HCT116 (cell line): ENCODE measurements around the gene PNN. TPM values are rescaled to one million over a fixed set of nuclear protein-coding genes. Genes with fewer than 3 reads are reported as not detected.

Source experiments
- ATAC-seq: fragments of 200-7000 bp; cut with Tn5 transposase; 2 replicates; pipeline ENCODE4 v1.9.1; 2020; ENCODE audit warnings: mild to moderate bottlenecking, moderate library complexity
- BruUV-seq: library from RNA; stranded (reverse); fragments of 400-500 nt; replicated peaks from 2 replicates; lab custom pipeline; 2021; lab: Mats Ljungman, UMichigan
- CTCF ChIA-PET: fragments of 300-600 bp; sonication (Branson Sonifier 250); formaldehyde crosslinking; loops from one replicate; lab custom pipeline; 2021; ENCODE audit warnings: antibody characterized with exemption; lab: Charles Lee
- POLR2A ChIA-PET: fragments of 300-600, 350-600 bp; sonication (Branson Sonifier 250); formaldehyde crosslinking; loops from one replicate; lab custom pipeline; 2021; ENCODE audit warnings: antibody characterized with exemption; lab: Charles Lee
- RAD21 ChIA-PET, 2 experiments: fragments of 300-600 bp; sonication (Branson Sonifier 250); formaldehyde crosslinking; loops; one replicate each; lab custom pipeline; 2023; ENCODE audit warnings: low total read pairs in 2 of 2; ENCODE audit not compliant: uncharacterized antibody in 2 of 2, unreplicated experiment in 2 of 2, low non-redundant PET in 1 of 2; lab: Charles Lee
- DNase-seq: peaks from one replicate; pipeline ENCODE4 v3.0.0-alpha.2; 2010; ENCODE audit warnings: low read depth, low spot score
- H2AFZ ChIP-seq: fragments of 200-600 bp; shearing (Covaris generic), sonication (generic); 2 replicates; pipeline ENCODE4 v1.6.1; 2017; ENCODE audit warnings: low read depth, mixed run types, mixed read lengths, antibody characterized with exemption, low read length; ENCODE audit not compliant: poor library complexity, severe bottlenecking
- H3K27ac ChIP-seq: 2 replicates; pipeline ENCODE4 v1.5.1; 2012; ENCODE audit warnings: low read depth, low read length
- H3K27me3 ChIP-seq: fragments of 200-600 bp; sonication (generic); 2 replicates; pipeline ENCODE4 v1.6.1; 2016; ENCODE audit warnings: mixed run types, low read length, mixed read lengths; ENCODE audit not compliant: insufficient read depth
- H3K36me3 ChIP-seq, 2 experiments: fragments of 200-500 bp in 1 of 2; fragments of 200-600 bp in 1 of 2; sonication (Bioruptor generic) in 1 of 2; sonication (generic) in 1 of 2; 2 replicates each; pipeline versions ENCODE4 v1.5.1 to v1.6.1; 2014 to 2016; ENCODE audit warnings: low read length in 2 of 2, inconsistent platforms in 1 of 2, mixed read lengths in 1 of 2, mixed run types in 1 of 2; ENCODE audit not compliant: insufficient read depth in 2 of 2, control insufficient read depth in 1 of 2
- H3K4me1 ChIP-seq, 2 experiments: fragments of 200-600 bp in 1 of 2; sonication (generic) in 1 of 2; 2 replicates each; pipeline versions ENCODE4 v1.5.1 to v1.6.1; 2012 to 2017; ENCODE audit warnings: low read length in 2 of 2, inconsistent platforms in 1 of 2, mild to moderate bottlenecking in 1 of 2, mixed read lengths in 1 of 2, mixed run types in 1 of 2, moderate library complexity in 1 of 2; ENCODE audit not compliant: insufficient read depth in 2 of 2, control insufficient read depth in 1 of 2
- H3K4me2 ChIP-seq: fragments of 200-600 bp; sonication (generic); 2 replicates; pipeline ENCODE4 v1.6.1; 2017; ENCODE audit warnings: mixed run types, low read length, mixed read lengths
- H3K4me3 ChIP-seq, 2 experiments: fragments of 200-600 bp in 1 of 2; sonication (generic) in 1 of 2; replicated peaks in 1 of 2; 2 replicates each; pipeline ENCODE4 v1.5.1; 2011 to 2016; ENCODE audit warnings: low read length in 2 of 2, control low read depth in 1 of 2, low read depth in 1 of 2, mild to moderate bottlenecking in 1 of 2, mixed read lengths in 1 of 2, mixed run types in 1 of 2
- H3K79me2 ChIP-seq: fragments of 200-600 bp; sonication (generic); 2 replicates; pipeline ENCODE4 v1.6.1; 2017; ENCODE audit warnings: mild to moderate bottlenecking, mixed run types, low read length, moderate library complexity, mixed read lengths; ENCODE audit not compliant: insufficient read depth
- H3K9ac ChIP-seq: fragments of 200-600 bp; sonication (generic); 2 replicates; pipeline ENCODE4 v1.6.1; 2016; ENCODE audit warnings: low read length, mixed read lengths
- H3K9me2 ChIP-seq: fragments of 200-600 bp; sonication (generic), shearing (Covaris generic); 2 replicates; pipeline ENCODE4 v1.6.1; 2017; ENCODE audit warnings: mixed run types, mild to moderate bottlenecking, moderate library complexity; ENCODE audit not compliant: insufficient read depth
- H3K9me3 ChIP-seq, 2 experiments: fragments of 200-500 bp in 1 of 2; fragments of 200-600 bp in 1 of 2; sonication (Bioruptor generic) in 1 of 2; sonication (generic) in 1 of 2; 2 replicates each; pipeline ENCODE4 v1.6.1; 2014 to 2017; ENCODE audit warnings: low read length in 2 of 2, mixed read lengths in 2 of 2, inconsistent platforms in 1 of 2, low read depth in 1 of 2, mild to moderate bottlenecking in 1 of 2, mixed run types in 1 of 2, moderate library complexity in 1 of 2; ENCODE audit not compliant: control insufficient read depth in 1 of 2, insufficient read depth in 1 of 2
- H4K20me1 ChIP-seq: fragments of 200-600 bp; sonication (generic), shearing (Covaris generic); 2 replicates; pipeline ENCODE4 v1.6.1; 2017; ENCODE audit warnings: mixed run types, mild to moderate bottlenecking, moderate library complexity; ENCODE audit not compliant: insufficient read depth
- CEBPB ChIP-seq: IDR thresholded peaks from 2 replicates; pipeline ENCODE4 v1.6.1; 2012; ENCODE audit warnings: low read depth
- CTCF ChIP-seq, 3 experiments: fragments of 200-600 bp in 1 of 3; sonication (generic) in 1 of 3; IDR thresholded peaks in 2 of 3; conservative IDR thresholded peaks in 1 of 3; 2 replicates each; pipeline ENCODE4 v1.5.1; 2012 to 2017; ENCODE audit warnings: low read depth in 2 of 3, low read length in 2 of 3, antibody characterized with exemption in 1 of 3, borderline replicate concordance in 1 of 3, control low read depth in 1 of 3, mild to moderate bottlenecking in 1 of 3, mixed read lengths in 1 of 3, mixed run types in 1 of 3, moderate library complexity in 1 of 3; ENCODE audit not compliant: insufficient read depth in 1 of 3
- ELF1 ChIP-seq: IDR thresholded peaks from 2 replicates; pipeline ENCODE4 v1.6.1; 2012; ENCODE audit warnings: low read depth, borderline replicate concordance
- EZH2phosphoT487 ChIP-seq: fragments of 200-600 bp; IDR thresholded peaks from 2 replicates; pipeline ENCODE4 v1.6.1; 2018; ENCODE audit warnings: antibody characterized with exemption, borderline replicate concordance
- FOSL1 ChIP-seq: IDR thresholded peaks from 2 replicates; pipeline ENCODE4 v1.6.1; 2012; ENCODE audit warnings: low read depth
- JUND ChIP-seq: IDR thresholded peaks from 2 replicates; pipeline ENCODE4 v1.6.1; 2012
- REST ChIP-seq: IDR thresholded peaks from 2 replicates; pipeline ENCODE4 v1.6.1; 2012; ENCODE audit warnings: low read depth
- SP1 ChIP-seq: IDR thresholded peaks from 2 replicates; pipeline ENCODE4 v1.6.1; 2012; ENCODE audit warnings: low read depth
- TCF7L2 ChIP-seq: IDR thresholded peaks from 2 replicates; pipeline ENCODE4 v1.7.0; 2011; ENCODE audit warnings: borderline replicate concordance, inconsistent platforms; ENCODE audit not compliant: insufficient read depth, insufficient read length; ENCODE audit errors: extremely low read depth
- ZFX ChIP-seq: fragments of 450-650 bp; IDR thresholded peaks from 2 replicates; pipeline ENCODE4 v1.6.1; 2017
- intact Hi-C: fragments of 100-400 bp; cut with micrococcal nuclease; formaldehyde crosslinking; loops from 2 replicates; pipeline ENCODE4 v1.10.0; 2022
- total RNA-seq: library from RNA; stranded (reverse); gene quantifications from one replicate; pipeline ENCODE4 v1.2.1, GENCODE V29; 2021; ENCODE audit not compliant: unreplicated experiment
- TF ChIP-seq, protein P1 (sequence below): IDR thresholded peaks from 2 replicates; pipeline ENCODE4 v1.6.1; 2012
- TF ChIP-seq, protein P2 (sequence below): IDR thresholded peaks from 2 replicates; pipeline ENCODE4 v1.6.1; 2011; ENCODE audit warnings: mild to moderate bottlenecking, low read length, moderate library complexity; ENCODE audit not compliant: insufficient replicate concordance; ENCODE audit errors: extremely low read depth

PNN gene
- total RNA-seq, 1 experiment from 2014 or later: 97.9 TPM

DNA sequence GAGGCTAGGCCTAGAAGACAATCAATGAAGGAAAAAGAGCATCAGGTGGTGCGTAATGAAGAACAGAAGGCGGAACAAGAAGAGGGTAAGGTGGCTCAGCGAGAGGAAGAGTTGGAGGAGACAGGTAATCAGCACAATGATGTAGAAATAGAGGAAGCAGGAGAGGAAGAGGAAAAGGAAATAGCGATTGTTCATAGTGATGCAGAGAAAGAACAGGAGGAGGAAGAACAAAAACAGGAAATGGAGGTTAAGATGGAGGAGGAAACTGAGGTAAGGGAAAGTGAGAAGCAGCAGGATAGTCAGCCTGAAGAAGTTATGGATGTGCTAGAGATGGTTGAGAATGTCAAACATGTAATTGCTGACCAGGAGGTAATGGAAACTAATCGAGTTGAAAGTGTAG, 5.5 kb downstream of the PNN start:
- Histone ChIP-seq H3K27me3 (no peaks in the 10 kb centered on the region), H3K4me2 (no peak overlapping the region), H3K79me2 (peaks cover 65% of the 10 kb centered on the region), H3K4me1 (peaks cover 6 to 8% of the 10 kb centered on the region in 2 experiments; a peak in 3 of 4 replicates), H3K9me2 (no peaks in the 10 kb centered on the region), H3K4me3 (no peak overlapping the region), H3K36me3 (peaks cover 76 to 85% of the 10 kb centered on the region in 2 experiments), H2AFZ (no peak overlapping the region), H3K9me3 (no peaks in the 10 kb centered on the region), H3K27ac (peak overlapping the region; percentile 10; the same call in 1 of the 2 replicates), H3K9ac (no peak overlapping the region), H4K20me1 (peaks cover 26% of the 10 kb centered on the region; the same call in 1 of the 2 replicates)
- no peak for DNase-seq
- intact Hi-C loops: no loop called here
- RAD21 ChIA-PET: no interaction called here
- TF ChIP-seq FOSL1 (no peak), REST (no peak), ELF1 (no peak), JUND (no peak), EZH2phosphoT487 (no peak), CTCF (IDR thresholded peaks at IDR 0.05 in 2 of 3, conservative IDR thresholded peaks at IDR 0.05 in 1 of 3; ENCODE audit: borderline replicate concordance in 1 of 3, insufficient read depth in 1 of 3, low read depth in 2 of 3, low read length in 2 of 3) (no peak), CEBPB (no peak), ZFX (no peak), TCF7L2 (no peak), SP1 (no peak)
- TF ChIP-seq, protein P1, sequence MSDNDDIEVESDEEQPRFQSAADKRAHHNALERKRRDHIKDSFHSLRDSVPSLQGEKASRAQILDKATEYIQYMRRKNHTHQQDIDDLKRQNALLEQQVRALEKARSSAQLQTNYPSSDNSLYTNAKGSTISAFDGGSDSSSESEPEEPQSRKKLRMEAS: no peak
- TF ChIP-seq, protein P2, sequence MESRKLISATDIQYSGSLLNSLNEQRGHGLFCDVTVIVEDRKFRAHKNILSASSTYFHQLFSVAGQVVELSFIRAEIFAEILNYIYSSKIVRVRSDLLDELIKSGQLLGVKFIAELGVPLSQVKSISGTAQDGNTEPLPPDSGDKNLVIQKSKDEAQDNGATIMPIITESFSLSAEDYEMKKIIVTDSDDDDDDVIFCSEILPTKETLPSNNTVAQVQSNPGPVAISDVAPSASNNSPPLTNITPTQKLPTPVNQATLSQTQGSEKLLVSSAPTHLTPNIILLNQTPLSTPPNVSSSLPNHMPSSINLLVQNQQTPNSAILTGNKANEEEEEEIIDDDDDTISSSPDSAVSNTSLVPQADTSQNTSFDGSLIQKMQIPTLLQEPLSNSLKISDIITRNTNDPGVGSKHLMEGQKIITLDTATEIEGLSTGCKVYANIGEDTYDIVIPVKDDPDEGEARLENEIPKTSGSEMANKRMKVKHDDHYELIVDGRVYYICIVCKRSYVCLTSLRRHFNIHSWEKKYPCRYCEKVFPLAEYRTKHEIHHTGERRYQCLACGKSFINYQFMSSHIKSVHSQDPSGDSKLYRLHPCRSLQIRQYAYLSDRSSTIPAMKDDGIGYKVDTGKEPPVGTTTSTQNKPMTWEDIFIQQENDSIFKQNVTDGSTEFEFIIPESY: no peak
- no TSS peak for BruUV-seq
- POLR2A ChIA-PET: interaction anchor here (3.5 kb wide), 1 partner anchor 11 kb away, joined by 10 read pairs; the partner anchor contains the start of gene TRAPPC6B
- CTCF ChIA-PET: no interaction called here
- no peak for ATAC-seq
